ENCODE results near the gene OTOP2. TPM values are rescaled to one million over a fixed set of nuclear protein-coding genes. Genes with fewer than 3 reads are reported as not detected.

The OTOP2 gene
- total RNA-seq, 1 experiment from 2014 or later: 0.11 TPM

- Histone ChIP-seq H3K18ac (ENCODE audit: insufficient read length, low read depth, low read length) (no peak overlapping the region), H3K27me3 (ENCODE audit: insufficient read depth, low read length) (no peaks in the 10 kb centered on the region), H2BK5ac (ENCODE audit: insufficient read length, low read length) (no peak overlapping the region), H2BK15ac (ENCODE audit: low read depth, low read length) (no peak overlapping the region), H4K8ac (replicated peaks; ENCODE audit: insufficient read length, low read depth, low read length) (no peak overlapping the region), H3K27ac (ENCODE audit: insufficient read length, low read depth, low read length) (no peak overlapping the region), H2BK12ac (ENCODE audit: insufficient read length, low read depth, low read length) (no peak overlapping the region), H4K5ac (ENCODE audit: insufficient read length, low read depth, low read length) (no peak overlapping the region), H3K79me2 (ENCODE audit: insufficient read depth, low read length) (no peaks in the 10 kb centered on the region), H3T11ph (ENCODE audit: low read length) (no peak overlapping the region), H2BK120ac (ENCODE audit: low read depth, low read length, poor library complexity, severe bottlenecking) (no peak overlapping the region), H3K14ac (ENCODE audit: insufficient read depth, low read length) (no peak overlapping the region), H2AFZ (ENCODE audit: low read length) (no peak overlapping the region), H3K56ac (ENCODE audit: insufficient read length, low read depth, low read length) (no peak overlapping the region), H3K9me3 (ENCODE audit: control insufficient read depth, low read depth, low read length) (no peaks in the 10 kb centered on the region), H3K4ac (ENCODE audit: low read depth, low read length) (no peak overlapping the region), H3K23ac (ENCODE audit: insufficient read length, low read depth, low read length) (no peak overlapping the region), H4K91ac (ENCODE audit: insufficient read length, low read depth, low read length) (no peak overlapping the region), H2AK5ac (ENCODE audit: insufficient read length, low read length) (no peak overlapping the region), H2BK20ac (ENCODE audit: low read depth, low read length, poor library complexity, severe bottlenecking) (no peak overlapping the region), H3K23me2 (ENCODE audit: insufficient read length, low read depth, low read length, poor library complexity, severe bottlenecking) (peaks cover 12% of the 10 kb centered on the region), H3K4me1 (ENCODE audit: insufficient read depth, low read length) (0 out of 2 replicates have a peak, but pooled peaks cover 2% of the 10 kb centered on the region), H3K9ac (ENCODE audit: extremely low read depth, insufficient read length, low read length) (no peak overlapping the region), H3K79me1 (ENCODE audit: insufficient read depth, low read depth, low read length, poor library complexity, severe bottlenecking) (no peaks in the 10 kb centered on the region), H3K4me2 (ENCODE audit: insufficient read depth, insufficient read length, low read length) (no peak overlapping the region), H4K20me1 (ENCODE audit: control insufficient read depth, insufficient read depth, insufficient read length) (no peaks in the 10 kb centered on the region)
- Mint-ChIP-seq H3K4me1 (peaks cover 30 to 41% of the 10 kb centered on the region in 2 experiments), H3K9me3 (no peaks in the 10 kb centered on the region), H3K4me3 (no peak overlapping the region), H3K27ac (no peak overlapping the region; a peak in 2 of 7 replicates), H3K27me3 (ENCODE audit: low read depth) (peaks cover 19% of the 10 kb centered on the region), H3K36me3 (ENCODE audit: insufficient read depth in 1 of 3, low read depth in 3 of 3) (peaks cover 0 to 6% (median 5%) of the 10 kb centered on the region in 3 experiments; a peak in 4 of 7 replicates)
- no peak for DNase-seq
- WGBS (ENCODE audit: extremely low coverage, insufficient read length, low lambda C conversion rate): no CpG with 5 or more reads among the region's 6 CpGs
- TF ChIP-seq CTCF (conservative IDR thresholded peaks at IDR 0.05): no peak
Measured at GRCh38 chr17:74875977-74876593, 48.0 kb upstream of the OTOP2 start.

Measured in H9 (cell line).